NT2/D1 (cell line): ENCODE results near the gene P4HA3.

Experiments used
- SUZ12 ChIP-seq: IDR thresholded peaks from 2 replicates; pipeline ENCODE4 v1.6.1; 2011; ENCODE audit not compliant: insufficient read length, insufficient read depth; ENCODE audit errors: extremely low read depth
- YY1 ChIP-seq: IDR thresholded peaks from 2 replicates; pipeline ENCODE4 v1.6.1; 2011; ENCODE audit not compliant: insufficient read length, insufficient read depth
- ZNF274 ChIP-seq: IDR thresholded peaks from 2 replicates; pipeline ENCODE4 v1.6.1; 2011; ENCODE audit warnings: mild to moderate bottlenecking, low read depth, low read length

DNA sequence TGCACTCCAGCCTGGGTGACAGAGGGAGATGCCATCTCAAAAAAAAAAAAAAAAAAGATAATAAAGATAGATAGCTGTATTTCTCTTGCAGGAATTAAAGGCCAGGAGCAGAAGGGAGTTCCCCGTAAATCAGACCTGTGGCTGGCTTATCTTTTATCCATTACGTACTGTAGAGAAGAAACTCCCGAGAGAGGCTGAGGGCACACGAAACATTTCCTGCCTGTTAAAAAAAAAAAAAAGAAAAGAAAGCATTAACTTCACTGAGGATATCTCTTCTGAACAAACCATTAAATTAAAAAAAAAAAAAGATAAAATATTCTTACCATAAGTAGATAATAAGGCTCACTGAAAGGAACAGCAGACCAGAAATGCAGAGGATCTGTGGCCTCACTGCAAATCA lies 22.5 kb downstream of the P4HA3 start:
- TF ChIP-seq YY1: no peak
- TF ChIP-seq ZNF274: no peak
- no peak for TF ChIP-seq SUZ12
